Parathyroid adenoma (tissue), 2 donors: ENCODE results near the gene CD28.

Experiments
- H2AFZ ChIP-seq: fragments of 300-600 bp; sonication (generic); one replicate; pipeline ENCODE4 v1.7.0; 2017; ENCODE audit warnings: antibody characterized with exemption, mild to moderate bottlenecking
- H3K27ac ChIP-seq: fragments of 300-600 bp; sonication (generic); one replicate; pipeline ENCODE4 v1.7.0; 2017
- H3K27me3 ChIP-seq: fragments of 300-600 bp; sonication (generic); one replicate; pipeline ENCODE4 v1.7.0; 2017; ENCODE audit warnings: low read length; ENCODE audit not compliant: control insufficient read depth, insufficient read depth
- H3K36me3 ChIP-seq: fragments of 300-600 bp; sonication (generic); one replicate; pipeline ENCODE4 v1.7.0; 2017; ENCODE audit warnings: low read length; ENCODE audit not compliant: control insufficient read depth, insufficient read depth
- H3K4me1 ChIP-seq: fragments of 300-600 bp; sonication (generic); one replicate; pipeline ENCODE4 v1.7.0; 2017; ENCODE audit warnings: control low read depth
- H3K4me2 ChIP-seq: fragments of 300-600 bp; sonication (generic); one replicate; pipeline ENCODE4 v1.7.0; 2017; ENCODE audit warnings: low read length
- H3K4me3 ChIP-seq: fragments of 300-600 bp; sonication (generic); one replicate; pipeline ENCODE4 v1.7.0; 2017; ENCODE audit warnings: low read depth, low read length
- H3K79me2 ChIP-seq: fragments of 300-600 bp; sonication (generic); one replicate; pipeline ENCODE4 v1.7.0; 2017; ENCODE audit warnings: control low read depth
- H3K9ac ChIP-seq: fragments of 300-600 bp; sonication (generic); one replicate; pipeline ENCODE4 v1.7.0; 2017; ENCODE audit warnings: mild to moderate bottlenecking
- H3K9me3 ChIP-seq: fragments of 300-600 bp; sonication (generic); one replicate; pipeline ENCODE4 v1.7.0; 2017; ENCODE audit warnings: low read length; ENCODE audit not compliant: control insufficient read depth
- TF ChIP-seq, protein P1 (sequence below): fragments of 300-600 bp; sonication (generic); IDR thresholded peaks from one replicate; pipeline ENCODE4 v1.7.0; 2017; ENCODE audit warnings: antibody characterized with exemption, mild to moderate bottlenecking
- donor health status: primary hyperparathyroidism.

CD28 gene

DNA sequence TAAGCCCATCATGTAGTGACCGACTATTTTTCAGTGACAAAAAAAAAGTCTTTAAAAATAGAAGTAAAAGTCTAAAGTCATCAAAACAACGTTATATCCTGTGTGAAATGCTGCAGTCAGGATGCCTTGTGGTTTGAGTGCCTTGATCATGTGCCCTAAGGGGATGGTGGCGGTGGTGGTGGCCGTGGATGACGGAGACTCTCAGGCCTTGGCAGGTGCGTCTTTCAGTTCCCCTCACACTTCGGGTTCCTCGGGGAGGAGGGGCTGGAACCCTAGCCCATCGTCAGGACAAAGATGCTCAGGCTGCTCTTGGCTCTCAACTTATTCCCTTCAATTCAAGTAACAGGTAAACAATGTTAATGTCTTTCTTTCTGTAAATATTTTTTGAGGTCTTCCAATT lies at the start of gene CD28:
CD28 (plus strand) TSS at position 237 of the 400 bp plus-strand sequence; CDS start at position 295, 58 bp downstream.
- Histone ChIP-seq H3K4me1 (no peaks in the 10 kb centered on the region), H3K36me3 (no peaks in the 10 kb centered on the region), H3K4me2 (no peak within 1 kb of the TSS), H3K9ac (no peak within 1 kb of the TSS), H3K79me2 (no peaks in the 10 kb centered on the region), H3K9me3 (no peaks in the 10 kb centered on the region), H3K27me3 (no peaks in the 10 kb centered on the region), H3K27ac (no peak within 1 kb of the TSS), H2AFZ (no peak within 1 kb of the TSS), H3K4me3 (no peak within 1 kb of the TSS)
- TF ChIP-seq, protein P1, sequence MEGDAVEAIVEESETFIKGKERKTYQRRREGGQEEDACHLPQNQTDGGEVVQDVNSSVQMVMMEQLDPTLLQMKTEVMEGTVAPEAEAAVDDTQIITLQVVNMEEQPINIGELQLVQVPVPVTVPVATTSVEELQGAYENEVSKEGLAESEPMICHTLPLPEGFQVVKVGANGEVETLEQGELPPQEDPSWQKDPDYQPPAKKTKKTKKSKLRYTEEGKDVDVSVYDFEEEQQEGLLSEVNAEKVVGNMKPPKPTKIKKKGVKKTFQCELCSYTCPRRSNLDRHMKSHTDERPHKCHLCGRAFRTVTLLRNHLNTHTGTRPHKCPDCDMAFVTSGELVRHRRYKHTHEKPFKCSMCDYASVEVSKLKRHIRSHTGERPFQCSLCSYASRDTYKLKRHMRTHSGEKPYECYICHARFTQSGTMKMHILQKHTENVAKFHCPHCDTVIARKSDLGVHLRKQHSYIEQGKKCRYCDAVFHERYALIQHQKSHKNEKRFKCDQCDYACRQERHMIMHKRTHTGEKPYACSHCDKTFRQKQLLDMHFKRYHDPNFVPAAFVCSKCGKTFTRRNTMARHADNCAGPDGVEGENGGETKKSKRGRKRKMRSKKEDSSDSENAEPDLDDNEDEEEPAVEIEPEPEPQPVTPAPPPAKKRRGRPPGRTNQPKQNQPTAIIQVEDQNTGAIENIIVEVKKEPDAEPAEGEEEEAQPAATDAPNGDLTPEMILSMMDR, result no peak

DNA sequence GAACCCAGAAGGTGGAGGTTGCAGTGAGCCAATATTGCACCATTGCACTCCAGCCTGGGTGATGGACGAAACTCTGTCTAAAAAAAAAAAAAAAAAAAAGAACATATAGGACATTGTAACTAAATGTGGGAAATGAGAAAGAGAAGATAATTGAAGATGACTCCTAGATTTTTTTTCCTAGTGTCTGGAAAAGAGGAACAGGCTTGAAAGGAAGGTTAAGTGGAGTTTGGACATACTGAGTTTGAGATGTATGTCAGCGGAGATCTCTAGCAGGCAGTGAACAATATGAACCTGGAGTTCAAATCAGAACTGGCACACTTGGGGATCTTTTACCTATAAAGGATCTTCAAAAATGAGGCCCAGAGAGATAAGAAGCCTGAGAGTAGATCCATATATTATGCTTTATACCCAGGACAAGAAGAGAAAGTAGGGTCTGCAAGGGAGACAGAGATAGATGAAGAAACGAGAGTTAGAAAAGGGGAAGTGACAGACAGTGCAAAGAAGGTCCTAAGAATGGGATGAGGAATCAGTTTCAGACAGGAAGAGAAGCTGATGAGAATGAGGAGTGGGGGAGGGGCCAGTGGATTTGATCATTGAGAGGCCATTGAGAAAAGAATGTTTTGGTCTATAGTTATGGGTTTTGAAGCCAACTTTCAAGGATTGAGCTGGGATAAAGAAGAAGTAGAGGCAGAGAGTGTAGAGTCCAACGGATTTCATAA lies 46.9 kb upstream of the CD28 start:
- no peaks in the 10 kb centered on the region for H3K36me3 ChIP-seq
- H3K4me1 ChIP-seq, result no peaks in the 10 kb centered on the region
- no peak overlapping the region for H2AFZ ChIP-seq
- no peak overlapping the region for H3K4me3 ChIP-seq
- no peak overlapping the region for H3K27ac ChIP-seq
- H3K4me2 ChIP-seq, result no peak overlapping the region
- no peak overlapping the region for H3K9ac ChIP-seq
- TF ChIP-seq, protein P1, result no peak
- H3K79me2 ChIP-seq, result no peaks in the 10 kb centered on the region
- H3K9me3 ChIP-seq, result no peaks in the 10 kb centered on the region
- H3K27me3 ChIP-seq, result no peaks in the 10 kb centered on the region

DNA sequence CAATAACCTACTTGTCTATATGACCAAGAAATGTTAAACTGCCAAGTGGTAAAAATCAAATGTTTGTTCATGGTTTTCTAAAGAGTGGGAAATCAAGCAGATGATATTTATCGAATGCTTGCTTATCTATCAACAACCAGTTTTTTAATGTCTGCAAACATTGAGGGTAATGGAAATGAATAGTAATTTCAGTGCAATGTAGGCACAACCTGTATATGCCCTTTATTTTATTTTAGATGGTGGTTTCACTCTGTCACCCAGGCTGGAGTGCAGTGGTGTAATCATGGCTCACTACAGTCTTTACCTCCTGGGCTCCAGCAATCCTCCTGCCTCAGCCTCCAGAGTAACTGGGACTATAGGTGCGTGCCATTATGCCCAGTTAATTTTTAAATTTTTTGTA lies 46.0 kb upstream of the CD28 start:
- Histone ChIP-seq H3K9ac (no peak overlapping the region), H3K4me3 (no peak overlapping the region), H2AFZ (no peak overlapping the region), H3K79me2 (no peaks in the 10 kb centered on the region), H3K27me3 (no peaks in the 10 kb centered on the region), H3K27ac (no peak overlapping the region), H3K4me2 (no peak overlapping the region), H3K4me1 (no peaks in the 10 kb centered on the region), H3K9me3 (no peaks in the 10 kb centered on the region), H3K36me3 (no peaks in the 10 kb centered on the region)
- TF ChIP-seq, protein P1, result no peak

DNA sequence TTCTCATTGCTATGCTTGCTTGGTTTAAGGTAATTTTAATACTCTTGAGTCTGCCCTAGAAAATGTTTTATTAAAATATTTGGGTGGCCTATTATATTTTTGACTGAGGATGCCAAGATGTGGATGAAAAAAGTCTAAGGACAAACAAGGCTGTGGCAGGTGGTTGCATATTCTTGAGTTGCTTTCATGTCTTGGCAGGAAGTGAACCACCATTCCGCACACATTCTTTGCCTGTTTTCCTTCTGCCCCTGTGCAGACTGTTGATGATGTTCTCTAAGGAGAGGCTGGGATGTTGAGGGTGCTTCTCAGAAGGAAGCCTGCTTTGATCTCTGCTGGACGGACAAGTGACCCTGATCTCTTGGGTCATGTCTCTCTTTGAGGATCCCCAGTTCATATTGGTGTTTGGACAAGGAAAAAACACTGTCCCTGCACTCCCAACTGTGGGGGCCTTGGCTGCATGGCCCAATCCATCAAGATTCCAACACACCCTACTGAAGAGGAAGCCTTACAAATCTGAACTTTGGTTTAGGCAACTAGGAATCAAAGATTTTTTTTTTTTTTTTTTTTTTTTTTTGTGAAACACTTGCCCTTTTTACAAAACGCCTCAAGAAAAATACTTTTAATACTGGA lies 45.0 kb upstream of the CD28 start:
- H3K4me1 ChIP-seq, result no peaks in the 10 kb centered on the region
- no peak overlapping the region for H3K4me2 ChIP-seq
- H3K79me2 ChIP-seq, result no peaks in the 10 kb centered on the region
- no peaks in the 10 kb centered on the region for H3K9me3 ChIP-seq
- H3K27me3 ChIP-seq, result no peaks in the 10 kb centered on the region
- H3K4me3 ChIP-seq, result no peak overlapping the region
- TF ChIP-seq, protein P1, result no peak
- no peak overlapping the region for H2AFZ ChIP-seq
- H3K27ac ChIP-seq, result no peak overlapping the region
- no peaks in the 10 kb centered on the region for H3K36me3 ChIP-seq
- no peak overlapping the region for H3K9ac ChIP-seq
